Coronary artery (tissue), 2 donors: Measurements from ENCODE around the gene CDK5RAP1.
"Not testable (repeated sequence)": the region's sequence is repeated elsewhere in the genome, so short reads cannot be mapped to it uniquely, and the experiment has no call there.

Source experiments
- DNase-seq: peaks from one replicate; pipeline ENCODE4 v3.0.0-alpha.2; 2017; ENCODE audit warnings: low spot score
- H3K27ac ChIP-seq, 2 donors: fragments of 200-600 bp; sonication (generic); one replicate each; pipeline ENCODE4 v1.5.1; 2016 to 2019
- H3K4me3 ChIP-seq: fragments of 200-600 bp; sonication (generic); 2 replicates; pipeline ENCODE4 v1.5.1; 2016; ENCODE audit warnings: mild to moderate bottlenecking, moderate library complexity
- TF ChIP-seq, protein P1 (sequence below): fragments of 200-600 bp; sonication (generic); IDR thresholded peaks from one replicate; pipeline ENCODE4 v1.5.1; 2019; ENCODE audit warnings: antibody characterized with exemption

Gene CDK5RAP1

DNA sequence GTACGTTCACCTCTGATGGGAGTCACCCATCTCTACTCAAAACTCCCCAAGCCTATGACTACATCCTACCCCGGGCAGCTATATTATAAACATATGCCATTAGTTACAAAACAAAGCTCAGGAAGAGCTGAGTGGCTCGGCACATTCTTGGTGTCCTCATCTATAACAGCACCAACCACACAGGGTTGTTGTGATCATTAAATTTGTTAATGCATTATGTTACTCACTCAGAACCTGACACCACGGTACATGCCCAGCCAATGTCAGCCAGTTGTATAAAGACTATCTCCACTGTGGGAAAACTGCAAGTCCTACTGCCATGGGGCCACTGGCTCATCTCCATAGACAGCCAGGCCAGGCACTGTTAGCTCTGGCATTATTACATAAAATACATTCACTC lies 7.7 kb downstream of the CDK5RAP1 start:
- H3K27ac ChIP-seq = no peak overlapping the region
- no peak for DNase-seq
- TF ChIP-seq, protein P1, sequence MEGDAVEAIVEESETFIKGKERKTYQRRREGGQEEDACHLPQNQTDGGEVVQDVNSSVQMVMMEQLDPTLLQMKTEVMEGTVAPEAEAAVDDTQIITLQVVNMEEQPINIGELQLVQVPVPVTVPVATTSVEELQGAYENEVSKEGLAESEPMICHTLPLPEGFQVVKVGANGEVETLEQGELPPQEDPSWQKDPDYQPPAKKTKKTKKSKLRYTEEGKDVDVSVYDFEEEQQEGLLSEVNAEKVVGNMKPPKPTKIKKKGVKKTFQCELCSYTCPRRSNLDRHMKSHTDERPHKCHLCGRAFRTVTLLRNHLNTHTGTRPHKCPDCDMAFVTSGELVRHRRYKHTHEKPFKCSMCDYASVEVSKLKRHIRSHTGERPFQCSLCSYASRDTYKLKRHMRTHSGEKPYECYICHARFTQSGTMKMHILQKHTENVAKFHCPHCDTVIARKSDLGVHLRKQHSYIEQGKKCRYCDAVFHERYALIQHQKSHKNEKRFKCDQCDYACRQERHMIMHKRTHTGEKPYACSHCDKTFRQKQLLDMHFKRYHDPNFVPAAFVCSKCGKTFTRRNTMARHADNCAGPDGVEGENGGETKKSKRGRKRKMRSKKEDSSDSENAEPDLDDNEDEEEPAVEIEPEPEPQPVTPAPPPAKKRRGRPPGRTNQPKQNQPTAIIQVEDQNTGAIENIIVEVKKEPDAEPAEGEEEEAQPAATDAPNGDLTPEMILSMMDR = no peak
- no peak overlapping the region for H3K4me3 ChIP-seq

DNA sequence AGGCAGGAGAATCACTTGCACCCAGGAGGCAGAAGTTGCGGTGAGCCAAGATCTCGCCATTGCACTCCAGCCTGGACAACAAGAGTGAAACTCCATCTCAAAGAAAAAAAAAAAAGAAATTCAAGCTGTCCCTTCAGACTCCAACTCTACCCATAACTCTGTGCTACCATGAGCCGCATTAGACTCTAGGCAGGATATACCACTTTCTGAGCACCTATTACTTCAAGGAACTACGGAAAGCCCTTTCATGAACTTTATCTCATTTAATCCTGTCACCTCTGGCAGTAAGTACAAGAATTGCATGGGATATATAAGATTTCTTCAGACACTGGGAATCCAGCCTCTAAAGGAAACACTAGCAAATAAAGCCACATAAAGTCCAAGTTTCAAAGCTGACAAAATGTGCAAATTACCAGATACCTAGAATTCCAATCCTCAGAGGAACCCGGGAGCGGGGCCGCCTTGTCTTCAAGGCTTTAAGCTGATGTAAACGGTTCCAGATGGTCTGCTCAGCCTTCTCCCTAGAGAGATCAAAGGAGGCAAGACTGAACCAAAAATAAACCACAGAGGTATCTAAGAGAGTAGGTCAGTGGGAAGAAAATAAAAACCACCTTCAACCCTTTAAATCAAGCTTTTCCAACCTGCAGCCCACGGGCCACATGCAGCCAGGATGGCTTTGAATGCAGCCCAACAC lies 9.4 kb downstream of the CDK5RAP1 start:
- TF ChIP-seq, protein P1 = no peak
- H3K27ac ChIP-seq = no peak overlapping the region
- H3K4me3 ChIP-seq = no peak overlapping the region
- no peak for DNase-seq

DNA sequence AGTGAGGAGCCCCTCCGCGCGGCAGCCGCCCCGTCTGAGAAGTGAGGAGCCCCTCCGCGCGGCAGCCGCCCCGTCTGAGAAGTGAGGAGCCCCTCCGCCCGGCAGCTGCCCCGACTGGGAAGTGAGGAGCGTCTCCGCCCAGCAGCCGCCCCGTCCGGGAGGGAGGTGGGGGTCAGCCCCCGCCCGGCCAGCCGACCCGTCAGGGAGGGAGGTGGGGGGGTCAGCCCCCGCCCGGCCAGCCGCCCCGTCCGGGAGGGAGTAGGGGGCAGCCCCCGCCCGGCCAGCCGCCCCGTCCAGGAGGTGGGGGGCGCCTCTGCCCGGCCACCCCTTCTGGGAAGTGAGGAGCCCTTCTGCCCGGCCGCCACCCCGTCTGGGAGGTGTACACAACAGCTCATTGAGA lies 12.0 kb downstream of the CDK5RAP1 start:
- H3K4me3 ChIP-seq, H3K27ac ChIP-seq, DNase-seq: not testable (repeated sequence)

DNA sequence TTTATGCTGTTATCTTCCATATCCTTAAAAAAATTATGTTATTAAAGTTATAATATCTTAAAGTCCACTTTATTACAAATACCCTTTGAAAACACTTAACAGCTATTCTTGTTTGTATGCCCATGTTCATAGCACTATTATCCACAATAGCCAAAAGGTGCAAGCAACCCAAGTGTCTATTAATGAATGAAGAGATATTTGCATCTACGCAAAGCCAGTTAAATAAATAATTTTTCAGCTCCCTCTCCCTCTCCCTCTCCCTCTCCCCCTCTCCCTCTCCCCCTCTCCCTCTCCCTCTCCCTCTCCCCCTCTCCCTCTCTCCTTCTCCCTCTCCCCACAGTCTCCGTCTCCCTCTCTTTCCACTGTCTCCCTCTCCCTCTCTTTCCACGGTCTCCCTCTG lies 13.1 kb downstream of the CDK5RAP1 start:
- TF ChIP-seq, protein P1 = no peak
- H3K27ac ChIP-seq = no peak overlapping the region
- no peak for DNase-seq

DNA sequence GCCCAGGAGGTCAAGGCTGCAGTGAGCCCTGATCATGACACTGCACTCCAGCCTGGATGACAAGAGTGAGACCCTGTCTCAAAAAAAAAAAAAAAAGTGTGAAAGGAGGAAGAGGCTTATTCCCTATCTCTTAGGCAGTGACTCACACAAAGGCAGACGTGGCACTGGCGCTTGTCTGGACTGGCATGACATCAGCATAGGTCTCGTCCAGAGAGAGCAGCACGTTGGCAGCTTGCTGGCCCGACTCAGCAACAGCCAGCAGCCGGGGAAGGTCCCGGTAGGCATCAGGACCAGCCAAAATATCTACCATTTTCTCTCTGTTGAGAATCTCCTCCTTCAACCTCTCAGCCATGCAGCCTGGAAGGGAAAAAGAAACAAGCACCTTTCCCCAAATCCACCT lies 14.1 kb downstream of the CDK5RAP1 start:
- H3K27ac ChIP-seq = no peak overlapping the region
- TF ChIP-seq, protein P1 = no peak
- DNase-seq = no peak
- no peak overlapping the region for H3K4me3 ChIP-seq

More for the DNA sequence above, 13.1 kb downstream of the CDK5RAP1 start:
- no peak overlapping the region for H3K4me3 ChIP-seq

DNA sequence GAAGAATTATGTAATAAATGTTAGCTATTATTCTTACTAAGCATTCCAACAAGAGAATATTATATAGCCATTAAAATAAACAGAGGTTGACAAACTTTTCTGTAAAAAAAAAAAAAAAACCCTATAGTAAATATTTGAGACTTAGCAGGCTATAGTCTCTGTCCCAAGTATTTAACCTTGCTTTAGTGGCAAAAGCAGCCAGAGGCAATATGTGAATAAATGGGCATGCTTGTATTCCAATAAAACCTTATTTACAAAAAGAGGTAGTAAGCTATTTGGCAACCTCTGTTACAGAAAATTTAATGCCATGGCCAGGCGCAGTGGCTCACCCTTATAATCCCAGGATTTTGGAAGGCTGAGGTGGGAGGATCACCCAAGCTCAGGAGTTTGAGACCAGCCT lies 14.6 kb downstream of the CDK5RAP1 start:
- DNase-seq = no peak
- H3K4me3 ChIP-seq = no peak overlapping the region
- no peak overlapping the region for H3K27ac ChIP-seq
- TF ChIP-seq, protein P1 = no peak

DNA sequence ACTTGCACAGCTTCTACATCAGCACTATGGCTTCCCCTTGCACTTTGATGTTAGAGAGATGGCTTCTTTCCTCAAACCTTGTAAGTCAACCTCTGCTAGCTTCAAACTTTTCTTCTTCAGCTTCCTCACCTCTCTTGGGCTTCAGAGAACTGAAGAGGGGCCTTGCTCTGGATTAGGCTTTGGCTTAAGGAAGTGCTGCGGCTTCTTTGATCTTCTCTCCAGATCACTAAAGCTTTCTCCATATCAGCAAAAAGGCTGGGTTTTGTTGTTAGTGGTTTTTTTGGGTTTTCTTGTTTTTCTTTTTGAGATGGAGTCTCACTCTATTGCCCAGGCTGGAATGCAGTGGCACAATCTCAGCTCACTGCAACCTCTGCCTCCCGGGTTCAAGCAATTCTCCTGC lies 24.0 kb downstream of the CDK5RAP1 start:
- TF ChIP-seq, protein P1 = no peak
- no peak overlapping the region for H3K27ac ChIP-seq
- DNase-seq = no peak
- no peak overlapping the region for H3K4me3 ChIP-seq
